Thyroid gland (tissue), 4 donors: ENCODE measurements around the gene AP2B1.

Experiments used
- CTCF ChIP-seq, 6 experiments: fragments of 200-600 bp in 3 of 6; fragments of 450-650 bp in 3 of 6; sonication (generic) in 3 of 6; IDR thresholded peaks; one replicate each; pipeline ENCODE4 v1.5.1; 2016 to 2019; ENCODE audit warnings: antibody characterized with exemption in 6 of 6, mild to moderate bottlenecking in 2 of 6, inconsistent platforms in 1 of 6, moderate library complexity in 1 of 6
- POLR2A ChIP-seq, 2 donors: fragments of 450-650 bp; IDR thresholded peaks; one replicate each; pipeline ENCODE4 v1.6.1; 2017; ENCODE audit warnings: antibody characterized with exemption in 2 of 2, mild to moderate bottlenecking in 2 of 2, moderate library complexity in 1 of 2

- TF ChIP-seq POLR2A (IDR thresholded peaks at IDR 0.05): no peak
- TF ChIP-seq CTCF (IDR thresholded peaks at IDR 0.05): no peak
Observed at GRCh38 chr17:35559495-35560210, 27.5 kb upstream of the AP2B1 start.
